H9 (cell line): Measurements from ENCODE around the gene CHMP2A. TPM values are rescaled to one million over a fixed set of nuclear protein-coding genes. Genes with fewer than 3 reads are reported as not detected.
A peak's percentile ranks its signal among the peaks of the same experiment; 100 is the strongest.

Source experiments
- DNase-seq: peaks from one replicate; pipeline ENCODE4 v3.0.0-alpha.2; 2017
- H2AFZ ChIP-seq: one replicate; pipeline ENCODE4 v1.6.1; 2013; ENCODE audit warnings: mild to moderate bottlenecking, low read length, control low read depth, moderate library complexity
- H2AK5ac ChIP-seq: 2 replicates; pipeline ENCODE4 v1.6.1; 2013; ENCODE audit warnings: low read length, control low read depth, mixed read lengths; ENCODE audit not compliant: insufficient read length
- H2BK120ac ChIP-seq: one replicate; pipeline ENCODE4 v1.6.1; 2013; ENCODE audit warnings: low read depth, mild to moderate bottlenecking, low read length, control low read depth, inconsistent platforms; ENCODE audit not compliant: poor library complexity, severe bottlenecking
- H2BK12ac ChIP-seq: 2 replicates; pipeline ENCODE4 v1.6.1; 2013; ENCODE audit warnings: low read length, control low read depth, mixed read lengths, low read depth; ENCODE audit not compliant: insufficient read length
- H2BK15ac ChIP-seq: 2 replicates; pipeline ENCODE4 v1.6.1; 2013; ENCODE audit warnings: low read depth, low read length, control low read depth
- H2BK20ac ChIP-seq: one replicate; pipeline ENCODE4 v1.6.1; 2013; ENCODE audit warnings: low read depth, mild to moderate bottlenecking, low read length, control low read depth, inconsistent platforms; ENCODE audit not compliant: poor library complexity, severe bottlenecking
- H2BK5ac ChIP-seq: 2 replicates; pipeline ENCODE4 v1.6.1; 2013; ENCODE audit warnings: low read length, control low read depth, mixed read lengths; ENCODE audit not compliant: insufficient read length
- H3K14ac ChIP-seq: 2 replicates; pipeline ENCODE4 v1.6.1; 2013; ENCODE audit warnings: low read length, control low read depth; ENCODE audit not compliant: insufficient read depth
- H3K18ac ChIP-seq: 2 replicates; pipeline ENCODE4 v1.6.1; 2013; ENCODE audit warnings: low read depth, mild to moderate bottlenecking, mixed read lengths, low read length, control low read depth; ENCODE audit not compliant: insufficient read length
- H3K23ac ChIP-seq: 2 replicates; pipeline ENCODE4 v1.6.1; 2013; ENCODE audit warnings: low read length, control low read depth, mixed read lengths, low read depth; ENCODE audit not compliant: insufficient read length
- H3K23me2 ChIP-seq: 2 replicates; pipeline ENCODE4 v1.6.1; 2013; ENCODE audit warnings: low read depth, mild to moderate bottlenecking, mixed read lengths, low read length, control low read depth; ENCODE audit not compliant: insufficient read length, poor library complexity, severe bottlenecking
- H3K27ac ChIP-seq: 2 replicates; pipeline ENCODE4 v1.5.1; 2013; ENCODE audit warnings: low read length, control low read depth, mixed read lengths, low read depth; ENCODE audit not compliant: insufficient read length
- H3K27me3 ChIP-seq: 2 replicates; pipeline ENCODE4 v1.6.1; 2013; ENCODE audit warnings: low read length, control low read depth, inconsistent platforms; ENCODE audit not compliant: insufficient read depth
- H3K4ac ChIP-seq: 2 replicates; pipeline ENCODE4 v1.6.1; 2013; ENCODE audit warnings: low read depth, mild to moderate bottlenecking, control low read depth, inconsistent platforms, low read length, moderate library complexity
- H3K4me1 ChIP-seq: 2 replicates; pipeline ENCODE4 v1.6.1; 2013; ENCODE audit warnings: low read length, control low read depth, inconsistent platforms; ENCODE audit not compliant: insufficient read depth
- H3K4me2 ChIP-seq: 2 replicates; pipeline ENCODE4 v1.6.1; 2013; ENCODE audit warnings: low read length, control low read depth, mixed read lengths; ENCODE audit not compliant: insufficient read length, insufficient read depth
- H3K56ac ChIP-seq: 2 replicates; pipeline ENCODE4 v1.6.1; 2013; ENCODE audit warnings: low read depth, mild to moderate bottlenecking, mixed read lengths, low read length, control low read depth; ENCODE audit not compliant: insufficient read length
- H3K79me1 ChIP-seq: 2 replicates; pipeline ENCODE4 v1.6.1; 2013; ENCODE audit warnings: low read depth, mild to moderate bottlenecking, moderate library complexity, low read length, control low read depth, inconsistent platforms; ENCODE audit not compliant: insufficient read depth, poor library complexity, severe bottlenecking
- H3K79me2 ChIP-seq: 2 replicates; pipeline ENCODE4 v1.6.1; 2013; ENCODE audit warnings: low read length, control low read depth, inconsistent platforms; ENCODE audit not compliant: insufficient read depth
- H3K9ac ChIP-seq: 2 replicates; pipeline ENCODE4 v1.6.1; 2013; ENCODE audit warnings: low read length, control low read depth, mixed read lengths; ENCODE audit not compliant: insufficient read length; ENCODE audit errors: extremely low read depth
- H3K9me3 ChIP-seq: one replicate; pipeline ENCODE4 v1.6.1; 2013; ENCODE audit warnings: low read depth, low read length, inconsistent platforms; ENCODE audit not compliant: control insufficient read depth
- H3T11ph ChIP-seq: one replicate; pipeline ENCODE4 v1.6.1; 2013; ENCODE audit warnings: mild to moderate bottlenecking, low read length, control low read depth, inconsistent platforms
- H4K20me1 ChIP-seq: one replicate; pipeline ENCODE4 v1.6.1; 2013; ENCODE audit not compliant: control insufficient read depth, insufficient read length, insufficient read depth
- H4K5ac ChIP-seq: 2 replicates; pipeline ENCODE4 v1.6.1; 2013; ENCODE audit warnings: low read depth, mild to moderate bottlenecking, mixed read lengths, low read length, control low read depth; ENCODE audit not compliant: insufficient read length
- H4K8ac ChIP-seq: replicated peaks from 2 replicates; pipeline ENCODE4 v1.6.1; 2013; ENCODE audit warnings: low read length, control low read depth, mixed read lengths, low read depth; ENCODE audit not compliant: insufficient read length
- H4K91ac ChIP-seq: 2 replicates; pipeline ENCODE4 v1.6.1; 2013; ENCODE audit warnings: low read depth, mild to moderate bottlenecking, moderate library complexity, mixed read lengths, low read length, control low read depth; ENCODE audit not compliant: insufficient read length
- H3K27ac Mint-ChIP-seq, 3 experiments: 2 replicates in 2 of 3; 3 replicates in 1 of 3; pipeline ENCODE4 v1.8.0; 2020 to 2021; ENCODE audit warnings: mixed read lengths in 3 of 3, mild to moderate bottlenecking in 1 of 3, moderate library complexity in 1 of 3
- H3K27me3 Mint-ChIP-seq: 2 replicates; pipeline ENCODE4 v1.8.0; 2021; ENCODE audit warnings: low read depth, mild to moderate bottlenecking, moderate library complexity, mixed read lengths
- H3K36me3 Mint-ChIP-seq, 3 experiments: 2 replicates in 2 of 3; 3 replicates in 1 of 3; pipeline ENCODE4 v1.8.0; 2020 to 2021; ENCODE audit warnings: low read depth in 3 of 3, mixed read lengths in 3 of 3; ENCODE audit not compliant: insufficient read depth in 1 of 3
- H3K4me1 Mint-ChIP-seq, 2 experiments: 2 replicates each; pipeline ENCODE4 v1.8.0; 2020; ENCODE audit warnings: mixed read lengths in 2 of 2
- H3K4me3 Mint-ChIP-seq, 2 experiments: 2 replicates in 1 of 2; 3 replicates in 1 of 2; pipeline ENCODE4 v1.8.0; 2020 to 2021; ENCODE audit warnings: mild to moderate bottlenecking in 2 of 2, mixed read lengths in 2 of 2, moderate library complexity in 1 of 2
- H3K9me3 Mint-ChIP-seq, 2 experiments: 2 replicates in 1 of 2; 3 replicates in 1 of 2; pipeline ENCODE4 v1.8.0; 2020; ENCODE audit warnings: mild to moderate bottlenecking in 2 of 2, mixed read lengths in 2 of 2, moderate library complexity in 1 of 2
- CTCF ChIP-seq: fragments of 200-600 bp; sonication (generic); conservative IDR thresholded peaks from 3 replicates; pipeline ENCODE4 v1.8.0; 2021; ENCODE audit warnings: antibody characterized with exemption, mild to moderate bottlenecking
- WGBS: extraction: QIAGEN DNeasy Blood & Tissue Kit; methylation state at CpG from one replicate; pipeline ENCODE4 v1.1.7; 2013; ENCODE audit warnings: missing lambda C conversion rate, low lambda C conversion rate, mixed read lengths; ENCODE audit not compliant: insufficient read length; ENCODE audit errors: extremely low coverage; 5-methylcytosine and 5-hydroxymethylcytosine counted together
- total RNA-seq: library from RNA; stranded (reverse); gene quantifications from 2 replicates; pipeline ENCODE4 v1.2.1, GENCODE V29; 2021

CHMP2A gene
- total RNA-seq, 1 experiment from 2014 or later, result 109 TPM

GRCh38 chr19:58546019-58546530 is 8.8 kb downstream of the CHMP2A start:
- Histone ChIP-seq H2BK5ac (no peak overlapping the region), H3K23ac (no peak overlapping the region), H2AK5ac (no peak overlapping the region), H3K9me3 (no peaks in the 10 kb centered on the region), H3K79me1 (peaks cover 14% of the 10 kb centered on the region), H2BK12ac (no peak overlapping the region), H3K56ac (no peak overlapping the region), H4K5ac (no peak overlapping the region), H3K27ac (no peak overlapping the region), H4K8ac (no peak overlapping the region), H3T11ph (no peak overlapping the region), H3K9ac (peak overlapping the region; percentile 91), H4K91ac (no peak overlapping the region), H3K79me2 (peaks cover 26% of the 10 kb centered on the region), H3K14ac (no peak overlapping the region), H2BK15ac (no peak overlapping the region), H2BK120ac (no peak overlapping the region), H3K4me1 (peaks cover 4% of the 10 kb centered on the region; the same call in 1 of the 2 replicates), H4K20me1 (peaks cover 7% of the 10 kb centered on the region), H3K4me2 (peak overlapping the region; percentile 99), H3K4ac (no peak overlapping the region), H2BK20ac (no peak overlapping the region), H3K18ac (no peak overlapping the region), H3K23me2 (peaks cover 11% of the 10 kb centered on the region), H3K27me3 (peaks cover 4% of the 10 kb centered on the region; the same call in 1 of the 2 replicates), H2AFZ (no peak overlapping the region)
- H3K36me3 Mint-ChIP-seq, result peaks cover 54 to 62% (median 62%) of the 10 kb centered on the region in 3 experiments
- no peak for TF ChIP-seq CTCF
- WGBS, result no CpG with 5 or more reads among the region's 1 CpG
- H3K27ac Mint-ChIP-seq, result peak overlapping the region; percentile 59 to 94 (median 91); a peak in 5 of 7 replicates
- H3K4me3 Mint-ChIP-seq, result peak overlapping the region; percentile 98 to 100
- H3K27me3 Mint-ChIP-seq, result peaks cover 22% of the 10 kb centered on the region
- peaks cover 17 to 18% of the 10 kb centered on the region in 2 experiments for H3K4me1 Mint-ChIP-seq
- no peaks in the 10 kb centered on the region; a peak in 1 of 5 replicates for H3K9me3 Mint-ChIP-seq
- DNase-seq, result no peak
